H9 (cell line): ENCODE data around the gene SLC49A4. TPM values are rescaled to one million over a fixed set of nuclear protein-coding genes. Genes with fewer than 3 reads are reported as not detected.

Experiments
- DNase-seq: peaks from one replicate; pipeline ENCODE4 v3.0.0-alpha.2; 2017
- H2AFZ ChIP-seq: one replicate; pipeline ENCODE4 v1.6.1; 2013; ENCODE audit warnings: mild to moderate bottlenecking, low read length, control low read depth, moderate library complexity
- H2AK5ac ChIP-seq: 2 replicates; pipeline ENCODE4 v1.6.1; 2013; ENCODE audit warnings: low read length, control low read depth, mixed read lengths; ENCODE audit not compliant: insufficient read length
- H2BK120ac ChIP-seq: one replicate; pipeline ENCODE4 v1.6.1; 2013; ENCODE audit warnings: low read depth, mild to moderate bottlenecking, low read length, control low read depth, inconsistent platforms; ENCODE audit not compliant: poor library complexity, severe bottlenecking
- H2BK12ac ChIP-seq: 2 replicates; pipeline ENCODE4 v1.6.1; 2013; ENCODE audit warnings: low read length, control low read depth, mixed read lengths, low read depth; ENCODE audit not compliant: insufficient read length
- H2BK15ac ChIP-seq: 2 replicates; pipeline ENCODE4 v1.6.1; 2013; ENCODE audit warnings: low read depth, low read length, control low read depth
- H2BK20ac ChIP-seq: one replicate; pipeline ENCODE4 v1.6.1; 2013; ENCODE audit warnings: low read depth, mild to moderate bottlenecking, low read length, control low read depth, inconsistent platforms; ENCODE audit not compliant: poor library complexity, severe bottlenecking
- H2BK5ac ChIP-seq: 2 replicates; pipeline ENCODE4 v1.6.1; 2013; ENCODE audit warnings: low read length, control low read depth, mixed read lengths; ENCODE audit not compliant: insufficient read length
- H3K14ac ChIP-seq: 2 replicates; pipeline ENCODE4 v1.6.1; 2013; ENCODE audit warnings: low read length, control low read depth; ENCODE audit not compliant: insufficient read depth
- H3K18ac ChIP-seq: 2 replicates; pipeline ENCODE4 v1.6.1; 2013; ENCODE audit warnings: low read depth, mild to moderate bottlenecking, mixed read lengths, low read length, control low read depth; ENCODE audit not compliant: insufficient read length
- H3K23ac ChIP-seq: 2 replicates; pipeline ENCODE4 v1.6.1; 2013; ENCODE audit warnings: low read length, control low read depth, mixed read lengths, low read depth; ENCODE audit not compliant: insufficient read length
- H3K23me2 ChIP-seq: 2 replicates; pipeline ENCODE4 v1.6.1; 2013; ENCODE audit warnings: low read depth, mild to moderate bottlenecking, mixed read lengths, low read length, control low read depth; ENCODE audit not compliant: insufficient read length, poor library complexity, severe bottlenecking
- H3K27ac ChIP-seq: 2 replicates; pipeline ENCODE4 v1.5.1; 2013; ENCODE audit warnings: low read length, control low read depth, mixed read lengths, low read depth; ENCODE audit not compliant: insufficient read length
- H3K27me3 ChIP-seq: 2 replicates; pipeline ENCODE4 v1.6.1; 2013; ENCODE audit warnings: low read length, control low read depth, inconsistent platforms; ENCODE audit not compliant: insufficient read depth
- H3K4ac ChIP-seq: 2 replicates; pipeline ENCODE4 v1.6.1; 2013; ENCODE audit warnings: low read depth, mild to moderate bottlenecking, control low read depth, inconsistent platforms, low read length, moderate library complexity
- H3K4me1 ChIP-seq: 2 replicates; pipeline ENCODE4 v1.6.1; 2013; ENCODE audit warnings: low read length, control low read depth, inconsistent platforms; ENCODE audit not compliant: insufficient read depth
- H3K4me2 ChIP-seq: 2 replicates; pipeline ENCODE4 v1.6.1; 2013; ENCODE audit warnings: low read length, control low read depth, mixed read lengths; ENCODE audit not compliant: insufficient read length, insufficient read depth
- H3K56ac ChIP-seq: 2 replicates; pipeline ENCODE4 v1.6.1; 2013; ENCODE audit warnings: low read depth, mild to moderate bottlenecking, mixed read lengths, low read length, control low read depth; ENCODE audit not compliant: insufficient read length
- H3K79me1 ChIP-seq: 2 replicates; pipeline ENCODE4 v1.6.1; 2013; ENCODE audit warnings: low read depth, mild to moderate bottlenecking, moderate library complexity, low read length, control low read depth, inconsistent platforms; ENCODE audit not compliant: insufficient read depth, poor library complexity, severe bottlenecking
- H3K79me2 ChIP-seq: 2 replicates; pipeline ENCODE4 v1.6.1; 2013; ENCODE audit warnings: low read length, control low read depth, inconsistent platforms; ENCODE audit not compliant: insufficient read depth
- H3K9ac ChIP-seq: 2 replicates; pipeline ENCODE4 v1.6.1; 2013; ENCODE audit warnings: low read length, control low read depth, mixed read lengths; ENCODE audit not compliant: insufficient read length; ENCODE audit errors: extremely low read depth
- H3K9me3 ChIP-seq: one replicate; pipeline ENCODE4 v1.6.1; 2013; ENCODE audit warnings: low read depth, low read length, inconsistent platforms; ENCODE audit not compliant: control insufficient read depth
- H3T11ph ChIP-seq: one replicate; pipeline ENCODE4 v1.6.1; 2013; ENCODE audit warnings: mild to moderate bottlenecking, low read length, control low read depth, inconsistent platforms
- H4K20me1 ChIP-seq: one replicate; pipeline ENCODE4 v1.6.1; 2013; ENCODE audit not compliant: control insufficient read depth, insufficient read length, insufficient read depth
- H4K5ac ChIP-seq: 2 replicates; pipeline ENCODE4 v1.6.1; 2013; ENCODE audit warnings: low read depth, mild to moderate bottlenecking, mixed read lengths, low read length, control low read depth; ENCODE audit not compliant: insufficient read length
- H4K8ac ChIP-seq: replicated peaks from 2 replicates; pipeline ENCODE4 v1.6.1; 2013; ENCODE audit warnings: low read length, control low read depth, mixed read lengths, low read depth; ENCODE audit not compliant: insufficient read length
- H4K91ac ChIP-seq: 2 replicates; pipeline ENCODE4 v1.6.1; 2013; ENCODE audit warnings: low read depth, mild to moderate bottlenecking, moderate library complexity, mixed read lengths, low read length, control low read depth; ENCODE audit not compliant: insufficient read length
- H3K27ac Mint-ChIP-seq, 3 experiments: 2 replicates in 2 of 3; 3 replicates in 1 of 3; pipeline ENCODE4 v1.8.0; 2020 to 2021; ENCODE audit warnings: mixed read lengths in 3 of 3, mild to moderate bottlenecking in 1 of 3, moderate library complexity in 1 of 3
- H3K27me3 Mint-ChIP-seq: 2 replicates; pipeline ENCODE4 v1.8.0; 2021; ENCODE audit warnings: low read depth, mild to moderate bottlenecking, moderate library complexity, mixed read lengths
- H3K36me3 Mint-ChIP-seq, 3 experiments: 2 replicates in 2 of 3; 3 replicates in 1 of 3; pipeline ENCODE4 v1.8.0; 2020 to 2021; ENCODE audit warnings: low read depth in 3 of 3, mixed read lengths in 3 of 3; ENCODE audit not compliant: insufficient read depth in 1 of 3
- H3K4me1 Mint-ChIP-seq, 2 experiments: 2 replicates each; pipeline ENCODE4 v1.8.0; 2020; ENCODE audit warnings: mixed read lengths in 2 of 2
- H3K4me3 Mint-ChIP-seq, 2 experiments: 2 replicates in 1 of 2; 3 replicates in 1 of 2; pipeline ENCODE4 v1.8.0; 2020 to 2021; ENCODE audit warnings: mild to moderate bottlenecking in 2 of 2, mixed read lengths in 2 of 2, moderate library complexity in 1 of 2
- H3K9me3 Mint-ChIP-seq, 2 experiments: 2 replicates in 1 of 2; 3 replicates in 1 of 2; pipeline ENCODE4 v1.8.0; 2020; ENCODE audit warnings: mild to moderate bottlenecking in 2 of 2, mixed read lengths in 2 of 2, moderate library complexity in 1 of 2
- CTCF ChIP-seq: fragments of 200-600 bp; sonication (generic); conservative IDR thresholded peaks from 3 replicates; pipeline ENCODE4 v1.8.0; 2021; ENCODE audit warnings: antibody characterized with exemption, mild to moderate bottlenecking
- WGBS: extraction: QIAGEN DNeasy Blood & Tissue Kit; methylation state at CpG from one replicate; pipeline ENCODE4 v1.1.7; 2013; ENCODE audit warnings: missing lambda C conversion rate, low lambda C conversion rate, mixed read lengths; ENCODE audit not compliant: insufficient read length; ENCODE audit errors: extremely low coverage; 5-methylcytosine and 5-hydroxymethylcytosine counted together
- total RNA-seq: library from RNA; stranded (reverse); gene quantifications from 2 replicates; pipeline ENCODE4 v1.2.1, GENCODE V29; 2021

Gene SLC49A4
- total RNA-seq, 1 experiment from 2014 or later, result 10.7 TPM

- DNase-seq, result no peak
- Histone ChIP-seq H3K23ac (no peak overlapping the region), H3K4ac (no peak overlapping the region), H3K23me2 (no peaks in the 10 kb centered on the region), H3K79me1 (no peaks in the 10 kb centered on the region), H3K18ac (no peak overlapping the region), H3K27ac (no peak overlapping the region), H3K27me3 (no peaks in the 10 kb centered on the region), H2BK15ac (no peak overlapping the region), H3K4me1 (no peaks in the 10 kb centered on the region; the same call in 1 of the 2 replicates), H3K9ac (no peak overlapping the region), H2AFZ (no peak overlapping the region), H3K4me2 (no peak overlapping the region), H4K5ac (no peak overlapping the region), H3K56ac (no peak overlapping the region), H4K91ac (no peak overlapping the region), H3T11ph (no peak overlapping the region), H4K8ac (no peak overlapping the region), H3K9me3 (no peaks in the 10 kb centered on the region), H2BK120ac (no peak overlapping the region), H2AK5ac (no peak overlapping the region), H3K14ac (no peak overlapping the region), H3K79me2 (no peaks in the 10 kb centered on the region), H2BK5ac (no peak overlapping the region), H2BK20ac (no peak overlapping the region), H2BK12ac (no peak overlapping the region), H4K20me1 (no peaks in the 10 kb centered on the region)
- TF ChIP-seq CTCF, result no peak
- Mint-ChIP-seq H3K27ac (no peak overlapping the region), H3K9me3 (no peaks in the 10 kb centered on the region), H3K36me3 (peaks cover 4 to 9% (median 8%) of the 10 kb centered on the region in 3 experiments; a peak in 6 of 7 replicates), H3K4me3 (no peak overlapping the region), H3K27me3 (no peaks in the 10 kb centered on the region), H3K4me1 (peaks cover 8 to 19% of the 10 kb centered on the region in 2 experiments)
- no CpG with 5 or more reads among the region's 2 CpGs for WGBS
Measured at GRCh38 chr3:122755491-122755890, 39.4 kb upstream of the SLC49A4 start.
